ENCODE measurements around the gene ST6GALNAC3.
"Not testable (repeated sequence)": the region's sequence is repeated elsewhere in the genome, so short reads cannot be mapped to it uniquely, and the experiment has no call there.

ST6GALNAC3 gene

GRCh38 chr1:76291191-76291590 lies 216.6 kb downstream of the ST6GALNAC3 start:
- no peak for DNase-seq

- no peak for DNase-seq
Measured at GRCh38 chr1:76291737-76292136, 217.2 kb downstream of the ST6GALNAC3 start.

GRCh38 chr1:76292418-76293184 lies 218.1 kb downstream of the ST6GALNAC3 start:
- DNase-seq: no peak

- no peak for DNase-seq
Measured at GRCh38 chr1:76293831-76294230, 219.3 kb downstream of the ST6GALNAC3 start.

- no peak for DNase-seq
Measured at GRCh38 chr1:76294482-76295194, 220.1 kb downstream of the ST6GALNAC3 start.

- no peak for DNase-seq
Measured at GRCh38 chr1:76298399-76298798, 223.9 kb downstream of the ST6GALNAC3 start.

- no peak for DNase-seq
Measured at GRCh38 chr1:76299036-76299435, 224.5 kb downstream of the ST6GALNAC3 start.

GRCh38 chr1:76300556-76300955 lies 226.0 kb downstream of the ST6GALNAC3 start:
- no peak for DNase-seq

GRCh38 chr1:76302711-76303339 lies 228.3 kb downstream of the ST6GALNAC3 start:
- no peak for DNase-seq

GRCh38 chr1:76303340-76303717 lies 228.8 kb downstream of the ST6GALNAC3 start:
- no peak for DNase-seq

GRCh38 chr1:76313304-76313703 lies 238.8 kb downstream of the ST6GALNAC3 start:
- DNase-seq: no peak

- no peak for DNase-seq
Measured at GRCh38 chr1:76314730-76315129, 240.2 kb downstream of the ST6GALNAC3 start.

- no peak for DNase-seq
Measured at GRCh38 chr1:76317299-76317900, 242.9 kb downstream of the ST6GALNAC3 start.

- DNase-seq: peak; percentile 69
Measured at GRCh38 chr1:76330991-76331603, 256.6 kb downstream of the ST6GALNAC3 start.

GRCh38 chr1:76335882-76336281 lies 261.3 kb downstream of the ST6GALNAC3 start:
- DNase-seq: no peak

- peak; percentile 89 for DNase-seq
Measured at GRCh38 chr1:76336931-76337371, 262.4 kb downstream of the ST6GALNAC3 start.

- peak; percentile 7 for DNase-seq
Measured at GRCh38 chr1:76337542-76338219, 263.1 kb downstream of the ST6GALNAC3 start.

GRCh38 chr1:76340056-76340455 lies 265.5 kb downstream of the ST6GALNAC3 start:
- DNase-seq: no peak

- not testable (repeated sequence) for DNase-seq
Measured at GRCh38 chr1:76341816-76342215, 267.3 kb downstream of the ST6GALNAC3 start.

GRCh38 chr1:76343356-76343755 lies 268.8 kb downstream of the ST6GALNAC3 start:
- no peak for DNase-seq

GRCh38 chr1:76351655-76352054 lies 277.1 kb downstream of the ST6GALNAC3 start:
- no peak for DNase-seq

GRCh38 chr1:76352741-76353435 lies 278.3 kb downstream of the ST6GALNAC3 start:
- no peak for DNase-seq

Data from NCI-H1694 treated with DMSO at 0.1 percent for 48 hours (cell line).